HEK293 (cell line): ENCODE data around the gene TIMM50.

Source experiments
- EGR2 ChIP-seq: fragments of 450-650 bp; formaldehyde crosslinking; IDR thresholded peaks from 2 replicates; pipeline ENCODE4 v1.5.1; 2016; ENCODE audit warnings: low read depth, missing biosample characterization, missing genetic modification characterization
- HOXD13 ChIP-seq: sonication (generic); formaldehyde crosslinking; IDR thresholded peaks from 2 replicates; pipeline ENCODE4 v1.8.0; 2022; ENCODE audit warnings: missing genetic modification reagents, borderline replicate concordance
- PRDM1 ChIP-seq: fragments of 450-650 bp; formaldehyde crosslinking; IDR thresholded peaks from 2 replicates; pipeline ENCODE4; 2016; ENCODE audit warnings: missing biosample characterization, missing genetic modification characterization
- REPIN1 ChIP-seq: fragments of 450-650 bp; formaldehyde crosslinking; IDR thresholded peaks from 2 replicates; pipeline ENCODE4 v1.5.1; 2017; ENCODE audit warnings: missing biosample characterization, missing genetic modification characterization, low read depth
- SCRT1 ChIP-seq: fragments of 450-650 bp; formaldehyde crosslinking; IDR thresholded peaks from 2 replicates; pipeline ENCODE4 v1.5.1; 2016; ENCODE audit warnings: missing biosample characterization, missing genetic modification characterization, borderline replicate concordance
- SP2 ChIP-seq: fragments of 450-650 bp; formaldehyde crosslinking; IDR thresholded peaks from 2 replicates; pipeline ENCODE4 v1.5.1; 2016; ENCODE audit warnings: missing biosample characterization, missing genetic modification characterization
- WT1 ChIP-seq: fragments of 450-650 bp; formaldehyde crosslinking; IDR thresholded peaks from 2 replicates; pipeline ENCODE4 v1.5.1; 2016; ENCODE audit warnings: missing biosample characterization, missing genetic modification characterization
- ZBTB44 ChIP-seq: fragments of 450-650 bp; IDR thresholded peaks from 2 replicates; pipeline ENCODE4 v1.5.1; 2018; ENCODE audit warnings: missing biosample characterization, mild to moderate bottlenecking, missing genetic modification characterization
- ZEB2 ChIP-seq: fragments of 450-650 bp; formaldehyde crosslinking; IDR thresholded peaks from 2 replicates; pipeline ENCODE4 v1.5.1; 2016; ENCODE audit warnings: missing biosample characterization, missing genetic modification characterization
- ZFP69B ChIP-seq: fragments of 450-650 bp; formaldehyde crosslinking; IDR thresholded peaks from 2 replicates; pipeline ENCODE4 v1.5.1; 2016; ENCODE audit warnings: missing biosample characterization, missing genetic modification characterization
- ZNF174 ChIP-seq: fragments of 450-650 bp; formaldehyde crosslinking; IDR thresholded peaks from 2 replicates; pipeline ENCODE4 v1.5.0; 2017; ENCODE audit warnings: missing biosample characterization, mild to moderate bottlenecking, missing genetic modification characterization
- ZNF18 ChIP-seq: fragments of 450-650 bp; formaldehyde crosslinking; IDR thresholded peaks from 2 replicates; pipeline ENCODE4 v1.5.1; 2016; ENCODE audit warnings: missing biosample characterization, missing genetic modification characterization
- ZNF184 ChIP-seq: fragments of 450-650 bp; IDR thresholded peaks from 2 replicates; pipeline ENCODE4 v1.5.1; 2018; ENCODE audit warnings: missing biosample characterization, mild to moderate bottlenecking, missing genetic modification characterization
- ZNF248 ChIP-seq: fragments of 450-650 bp; formaldehyde crosslinking; IDR thresholded peaks from 2 replicates; pipeline ENCODE4 v1.5.1; 2017; ENCODE audit warnings: missing biosample characterization, missing genetic modification characterization
- ZNF423 ChIP-seq: fragments of 450-650 bp; formaldehyde crosslinking; IDR thresholded peaks from 2 replicates; pipeline ENCODE4 v1.5.1; 2016; ENCODE audit warnings: missing biosample characterization, missing genetic modification characterization
- ZNF513 ChIP-seq: fragments of 450-650 bp; IDR thresholded peaks from 2 replicates; pipeline ENCODE4 v1.5.1; 2018; ENCODE audit warnings: missing biosample characterization, missing genetic modification characterization
- ZNF558 ChIP-seq: fragments of 450-650 bp; formaldehyde crosslinking; IDR thresholded peaks from 2 replicates; pipeline ENCODE4 v1.5.1; 2016; ENCODE audit warnings: missing biosample characterization, missing genetic modification characterization
- ZNF580 ChIP-seq: fragments of 450-650 bp; formaldehyde crosslinking; IDR thresholded peaks from 2 replicates; pipeline ENCODE4 v1.5.1; 2016; ENCODE audit warnings: missing biosample characterization, missing genetic modification characterization
- ZNF585B ChIP-seq: fragments of 450-650 bp; formaldehyde crosslinking; IDR thresholded peaks from 2 replicates; pipeline ENCODE4 v1.5.1; 2016; ENCODE audit warnings: missing biosample characterization, missing genetic modification characterization
- ZNF610 ChIP-seq: fragments of 450-650 bp; formaldehyde crosslinking; IDR thresholded peaks from 2 replicates; pipeline ENCODE4 v1.5.1; 2016; ENCODE audit warnings: missing biosample characterization, missing genetic modification characterization, borderline replicate concordance
- ZNF654 ChIP-seq: fragments of 450-650 bp; formaldehyde crosslinking; IDR thresholded peaks from 2 replicates; pipeline ENCODE4 v1.5.1; 2016; ENCODE audit warnings: low read depth, missing biosample characterization, missing genetic modification characterization
- ZNF660 ChIP-seq: fragments of 450-650 bp; IDR thresholded peaks from 2 replicates; pipeline ENCODE4 v1.5.1; 2018; ENCODE audit warnings: missing biosample characterization, mild to moderate bottlenecking, missing genetic modification characterization
- ZNF664 ChIP-seq: fragments of 450-650 bp; formaldehyde crosslinking; IDR thresholded peaks from 2 replicates; pipeline ENCODE4 v1.5.1; 2016; ENCODE audit warnings: missing biosample characterization, missing genetic modification characterization
- ZNF692 ChIP-seq: fragments of 450-650 bp; formaldehyde crosslinking; IDR thresholded peaks from 2 replicates; pipeline ENCODE4 v1.5.1; 2016; ENCODE audit warnings: missing biosample characterization, missing genetic modification characterization
- ZNF707 ChIP-seq: fragments of 450-650 bp; formaldehyde crosslinking; IDR thresholded peaks from 2 replicates; pipeline ENCODE4 v1.5.1; 2016; ENCODE audit warnings: missing biosample characterization, missing genetic modification characterization
- ZSCAN30 ChIP-seq: fragments of 450-650 bp; IDR thresholded peaks from 2 replicates; pipeline ENCODE4 v1.5.1; 2018; ENCODE audit warnings: missing biosample characterization, mild to moderate bottlenecking, missing genetic modification characterization, moderate library complexity
- TF ChIP-seq, protein P1 (sequence below): fragments of 450-650 bp; formaldehyde crosslinking; IDR thresholded peaks from 2 replicates; pipeline ENCODE4 v1.5.1; 2016; ENCODE audit warnings: missing biosample characterization, missing genetic modification characterization
- TF ChIP-seq, protein P2 (sequence below): fragments of 450-650 bp; formaldehyde crosslinking; IDR thresholded peaks from 2 replicates; pipeline ENCODE4 v1.5.1; 2016; ENCODE audit warnings: missing biosample characterization, missing genetic modification characterization

TIMM50 gene

GRCh38 chr19:39445196-39446111, 35.2 kb upstream of the TIMM50 start, which contains the start of gene SUPT5H (continued):
- no peak for TF ChIP-seq ZNF18
- TF ChIP-seq ZNF174 (tag by site-specific recombination), result no peak
- no peak for TF ChIP-seq ZNF248 (tag by site-specific recombination)
- no peak for TF ChIP-seq ZNF707 (tag by site-specific recombination)
- no peak for TF ChIP-seq HOXD13 (CRISPR knock-in tag)
- no peak for TF ChIP-seq ZNF585B (tag by site-specific recombination)
- peak; percentile 93 for TF ChIP-seq ZNF692 (tag by site-specific recombination)
- TF ChIP-seq ZNF423 (tag by site-specific recombination), result 0 out of 2 replicates have a peak, but pooled peaks have one; percentile 33
- TF ChIP-seq ZNF558, result no peak; the same call in 1 of the 2 replicates
- TF ChIP-seq ZBTB44 (tag by site-specific recombination), result peak; percentile 28; the same call in 1 of the 2 replicates
- TF ChIP-seq ZSCAN30 (tag by site-specific recombination), result peak; percentile 58
- TF ChIP-seq ZNF580, result peak; percentile 100
- peak; percentile 40; the same call in 1 of the 2 replicates for TF ChIP-seq WT1 (tag by site-specific recombination)
- TF ChIP-seq REPIN1 (tag by site-specific recombination), result 0 out of 2 replicates have a peak, but pooled peaks have one; percentile 71
- no peak for TF ChIP-seq ZNF513 (tag by site-specific recombination)
- TF ChIP-seq ZFP69B (tag by site-specific recombination), result peak; percentile 70; the same call in 1 of the 2 replicates
- peak; percentile 95 for TF ChIP-seq EGR2 (tag by site-specific recombination)
- peak; percentile 81; the same call in 1 of the 2 replicates for TF ChIP-seq ZNF610 (tag by site-specific recombination)
- TF ChIP-seq ZNF184, result no peak; the same call in 1 of the 2 replicates
- peak; percentile 92 for TF ChIP-seq SP2 (tag by site-specific recombination)
- TF ChIP-seq ZEB2 (tag by site-specific recombination), result peak; percentile 94
- no peak for TF ChIP-seq SCRT1 (tag by site-specific recombination)
- TF ChIP-seq PRDM1, result no peak
- TF ChIP-seq ZNF664, result no peak; the same call in 1 of the 2 replicates
- peak; percentile 93 for TF ChIP-seq ZNF660 (tag by site-specific recombination)
- TF ChIP-seq ZNF654 (tag by site-specific recombination), result no peak
- TF ChIP-seq, protein P1, sequence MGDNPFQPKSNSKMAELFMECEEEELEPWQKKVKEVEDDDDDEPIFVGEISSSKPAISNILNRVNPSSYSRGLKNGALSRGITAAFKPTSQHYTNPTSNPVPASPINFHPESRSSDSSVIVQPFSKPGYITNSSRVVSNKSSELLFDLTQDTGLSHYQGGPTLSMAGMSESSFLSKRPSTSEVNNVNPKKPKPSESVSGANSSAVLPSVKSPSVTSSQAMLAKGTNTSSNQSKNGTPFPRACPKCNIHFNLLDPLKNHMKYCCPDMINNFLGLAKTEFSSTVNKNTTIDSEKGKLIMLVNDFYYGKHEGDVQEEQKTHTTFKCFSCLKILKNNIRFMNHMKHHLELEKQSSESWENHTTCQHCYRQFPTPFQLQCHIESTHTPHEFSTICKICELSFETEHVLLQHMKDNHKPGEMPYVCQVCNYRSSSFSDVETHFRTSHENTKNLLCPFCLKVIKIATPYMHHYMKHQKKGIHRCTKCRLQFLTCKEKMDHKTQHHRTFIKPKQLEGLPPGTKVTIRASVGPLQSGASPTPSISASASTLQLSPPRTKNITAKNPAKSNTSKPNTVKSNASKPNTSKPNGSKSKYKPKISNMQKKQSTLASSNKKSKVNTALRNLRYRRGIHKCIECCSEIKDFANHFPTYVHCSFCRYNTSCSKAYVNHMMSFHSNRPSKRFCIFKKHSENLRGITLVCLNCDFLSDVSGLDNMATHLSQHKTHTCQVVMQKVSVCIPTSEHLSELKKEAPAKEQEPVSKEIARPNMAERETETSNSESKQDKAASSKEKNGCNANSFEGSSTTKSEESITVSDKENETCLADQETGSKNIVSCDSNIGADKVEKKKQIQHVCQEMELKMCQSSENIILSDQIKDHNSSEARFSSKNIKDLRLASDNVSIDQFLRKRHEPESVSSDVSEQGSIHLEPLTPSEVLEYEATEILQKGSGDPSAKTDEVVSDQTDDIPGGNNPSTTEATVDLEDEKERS (tag by site-specific recombination), result 0 out of 2 replicates have a peak, but pooled peaks have one; percentile 8
- TF ChIP-seq, protein P2, sequence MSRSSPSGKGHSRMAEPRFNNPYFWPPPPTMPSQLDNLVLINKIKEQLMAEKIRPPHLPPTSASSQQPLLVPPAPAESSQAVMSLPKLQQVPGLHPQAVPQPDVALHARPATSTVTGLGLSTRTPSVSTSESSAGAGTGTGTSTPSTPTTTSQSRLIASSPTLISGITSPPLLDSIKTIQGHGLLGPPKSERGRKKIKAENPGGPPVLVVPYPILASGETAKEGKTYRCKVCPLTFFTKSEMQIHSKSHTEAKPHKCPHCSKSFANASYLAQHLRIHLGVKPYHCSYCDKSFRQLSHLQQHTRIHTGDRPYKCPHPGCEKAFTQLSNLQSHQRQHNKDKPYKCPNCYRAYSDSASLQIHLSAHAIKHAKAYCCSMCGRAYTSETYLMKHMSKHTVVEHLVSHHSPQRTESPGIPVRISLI, result peak; percentile 99
